CMK (cell line): Measurements from ENCODE around the gene BTN2A1.
"Not testable (repeated sequence)": the region's sequence is repeated elsewhere in the genome, so short reads cannot be mapped to it uniquely, and the experiment has no call there.

Source experiments
- DNase-seq: peaks from one replicate; pipeline ENCODE4 v3.0.0-alpha.2; 2010; ENCODE audit warnings: low read depth

BTN2A1 gene

GRCh38 chr6:26493258-26493657, 35.5 kb downstream of the BTN2A1 start:
- no peak for DNase-seq

GRCh38 chr6:26494117-26494516, 36.4 kb downstream of the BTN2A1 start:
- no peak for DNase-seq

GRCh38 chr6:26495281-26495680, 37.5 kb downstream of the BTN2A1 start:
- no peak for DNase-seq

GRCh38 chr6:26497610-26498009, 39.9 kb downstream of the BTN2A1 start:
- DNase-seq = no peak

- DNase-seq = no peak
These were observed 42.3 kb downstream of the BTN2A1 start, which contains the start of gene BTN1A1 for GRCh38 chr6:26500102-26500501. TSS of gene BTN1A1 (plus strand) at chr6:26500303. CDS start at chr6:26501287, 984 bp downstream.

GRCh38 chr6:26501482-26501986, 43.8 kb downstream of the BTN2A1 start:
- no peak for DNase-seq

GRCh38 chr6:26502165-26502564, 44.4 kb downstream of the BTN2A1 start:
- no peak for DNase-seq

- no peak for DNase-seq
These were observed 44.9 kb downstream of the BTN2A1 start for GRCh38 chr6:26502626-26503025.

- DNase-seq = no peak
These were observed 49.9 kb downstream of the BTN2A1 start for GRCh38 chr6:26507658-26508057.

GRCh38 chr6:26511033-26511432, 53.3 kb downstream of the BTN2A1 start:
- not testable (repeated sequence) for DNase-seq

- DNase-seq = no peak
These were observed 57.2 kb downstream of the BTN2A1 start for GRCh38 chr6:26514984-26515383.

- DNase-seq = no peak
These were observed 59.0 kb downstream of the BTN2A1 start for GRCh38 chr6:26516481-26517427.
